Stomach (tissue), 4 donors: ENCODE measurements around the gene SLC44A2.

Experiments used
- CTCF ChIP-seq, 7 experiments: fragments of 450-650 bp in 4 of 7; fragments of 200-600 bp in 3 of 7; sonication (generic) in 3 of 7; IDR thresholded peaks; one replicate each; pipeline ENCODE4 v1.5.1; 2016 to 2019; ENCODE audit warnings: antibody characterized with exemption in 7 of 7, control low read depth in 2 of 7, mild to moderate bottlenecking in 1 of 7
- EP300 ChIP-seq: sonication (generic); formaldehyde crosslinking; IDR thresholded peaks from one replicate; pipeline ENCODE4 v1.6.1; 2017; ENCODE audit warnings: antibody characterized with exemption
- POLR2AphosphoS5 ChIP-seq, 3 donors: sonication (generic); formaldehyde crosslinking; IDR thresholded peaks; one replicate each; pipeline ENCODE4 v1.6.1; 2016; ENCODE audit warnings: antibody characterized with exemption in 3 of 3

GRCh38 chr19:10603873-10604459 lies 21.4 kb upstream of the SLC44A2 start:
- TF ChIP-seq CTCF (IDR thresholded peaks at IDR 0.05) (no peak), POLR2AphosphoS5 (IDR thresholded peaks at IDR 0.05) (peak in 2 of 3 donors; percentile 35 to 45), EP300 (no peak)
